ENCODE data around the gene ZBTB7B. TPM values are rescaled to one million over a fixed set of nuclear protein-coding genes. Genes with fewer than 3 reads are reported as not detected.

ZBTB7B gene
- polyA plus RNA-seq, 2 of the 4 experiments (the other 2 are of a cell fraction), result 20.5 to 30.7 TPM

GRCh38 chr1:155016231-155016831 is 13.7 kb downstream of the ZBTB7B start (continued):
- TF ChIP-seq REST (IDR thresholded peaks at IDR 0.05) (no peak), HOXB13 (CRISPR knock-in tag; IDR thresholded peaks at IDR 0.05; ENCODE audit: low read depth) (no peak), JUNB (IDR thresholded peaks at IDR 0.05) (no peak), HMGXB4 (CRISPR knock-in tag; IDR thresholded peaks at IDR 0.05; ENCODE audit: borderline replicate concordance) (no peak), EP300 (IDR thresholded peaks at IDR 0.05) (no peak), NPAS2 (CRISPR knock-in tag; IDR thresholded peaks at IDR 0.05; ENCODE audit: borderline replicate concordance) (no peak), ZFP36 (IDR thresholded peaks at IDR 0.05; ENCODE audit: borderline replicate concordance, partially characterized antibody) (no peak), NR3C1 (IDR thresholded peaks at IDR 0.05) (no peak), BCL3 (IDR thresholded peaks at IDR 0.05) (no peak), POLR2AphosphoS2 (conservative IDR thresholded peaks at IDR 0.05; ENCODE audit: low read length) (no peak), TFCP2L1 (CRISPR knock-in tag; IDR thresholded peaks at IDR 0.05) (no peak), CHD2 (IDR thresholded peaks at IDR 0.05; ENCODE audit: low read length, partially characterized antibody) (no peak)

GRCh38 chr1:155017041-155017945 is 14.7 kb downstream of the ZBTB7B start:
- ATAC-seq (peak; percentile 83 to 90), FAIRE-seq (no peak), DNase-seq (ENCODE audit: low read depth in 1 of 2, low spot score in 1 of 2) (peak; percentile 84 to 98)
- Histone ChIP-seq H3K4me1 (peaks cover 74% of the 10 kb centered on the region), H3K4me3 (peak overlapping the region; percentile 29), H3K4me2 (peak overlapping the region; percentile 76), H3K27ac (peak overlapping the region; percentile 96 to 99), H3K9me3 (no peaks in the 10 kb centered on the region)
- ChIA-PET CTCF (interaction anchor here (0.6 to 2.2 kb wide), 9 partner anchors 68 to 153 kb away, joined by 3 to 8 read pairs (median 3); no protein-coding TSS in a partner anchor), POLR2A (interaction anchor here (0.6 to 2.8 kb wide), 6 partner anchors 10 to 62 kb away, joined by 3 to 23 read pairs (median 12); partner anchors contain the start of genes CKS1B and SHC1)
- WGBS (ENCODE audit: missing lambda C conversion rate), result 1% methylated on average over 33 of the region's 49 CpGs
- TF ChIP-seq JUNB (IDR thresholded peaks at IDR 0.05) (peak; percentile 46; the same call in 1 of the 2 replicates), HMGXB4 (CRISPR knock-in tag; IDR thresholded peaks at IDR 0.05; ENCODE audit: borderline replicate concordance) (peak; percentile 74; the same call in 1 of the 2 replicates), ZC3H11A (IDR thresholded peaks at IDR 0.05) (no peak), EHF (CRISPR knock-in tag; IDR thresholded peaks at IDR 0.05) (no peak), CEBPB (IDR thresholded peaks at IDR 0.05) (no peak), FOSB (CRISPR knock-in tag; IDR thresholded peaks at IDR 0.05) (no peak), ZSCAN20 (CRISPR knock-in tag; IDR thresholded peaks at IDR 0.05) (no peak), MAZ (IDR thresholded peaks at IDR 0.05; ENCODE audit: borderline replicate concordance, low read depth, low read length) (no peak; the same call in none of the 2 replicates), EP300 (IDR thresholded peaks at IDR 0.05) (peak in 1 of 2 experiments; percentile 30; a peak in 1 of 5 replicates), GATA3 (IDR thresholded peaks at IDR 0.05; ENCODE audit: borderline replicate concordance) (peak; percentile 64), NPAS2 (CRISPR knock-in tag; IDR thresholded peaks at IDR 0.05; ENCODE audit: borderline replicate concordance) (peak; percentile 32; the same call in 1 of the 2 replicates), NFE2L2 (conservative IDR thresholded peaks at IDR 0.05; ENCODE audit: low read length) (peak; percentile 30), E2F6 (IDR thresholded peaks at IDR 0.05; ENCODE audit: borderline replicate concordance, low read depth) (no peak), POLR2AphosphoS2 (conservative IDR thresholded peaks at IDR 0.05; ENCODE audit: low read length) (no peak), CBX8 (IDR thresholded peaks at IDR 0.05) (no peak), HOXA7 (CRISPR knock-in tag; IDR thresholded peaks at IDR 0.05) (no peak), MYC (IDR thresholded peaks at IDR 0.05; ENCODE audit: borderline replicate concordance, low read length) (peak; percentile 78), EHMT2 (IDR thresholded peaks at IDR 0.05; ENCODE audit: low read depth) (no peak), NR3C1 (IDR thresholded peaks at IDR 0.05) (peak; percentile 81; the same call in 1 of the 3 replicates), FOXS1 (CRISPR knock-in tag; IDR thresholded peaks at IDR 0.05) (no peak)

All from A549 (cell line).